Kidney (tissue), 22 donors: ENCODE data around the gene CSAD. TPM values are rescaled to one million over a fixed set of nuclear protein-coding genes. Genes with fewer than 3 reads are reported as not detected.
A peak's percentile ranks its signal among the peaks of the same experiment; 100 is the strongest.

Experiments
- DNase-seq, 5 donors: peaks; one replicate each; pipeline ENCODE4 v3.0.0-alpha.2; 2013 to 2020
- FAIRE-seq: peaks from 2 replicates; lab custom pipeline; 2012; peaks lifted over from hg19 to GRCh38; lab: Jason Lieb, UNC
- H3K27ac ChIP-seq, 2 donors: one replicate each; pipeline ENCODE4 v1.7.0; 2013; ENCODE audit warnings: low read depth in 2 of 2, low read length in 2 of 2, inconsistent platforms in 1 of 2
- H3K27me3 ChIP-seq: one replicate; pipeline ENCODE4 v1.7.1; 2013; ENCODE audit warnings: low read length, inconsistent platforms; ENCODE audit not compliant: control insufficient read depth, insufficient read depth
- H3K36me3 ChIP-seq, 3 donors: one replicate each; pipeline versions ENCODE4 v1.7.0 to v1.7.1; 2013; ENCODE audit warnings: low read length in 3 of 3, control low read depth in 1 of 3, inconsistent platforms in 1 of 3; ENCODE audit not compliant: insufficient read depth in 3 of 3, control insufficient read depth in 2 of 3
- H3K4me1 ChIP-seq, 3 donors: one replicate each; pipeline versions ENCODE4 v1.7.0 to v1.7.1; 2013; ENCODE audit warnings: low read length in 3 of 3, inconsistent platforms in 1 of 3, low read depth in 1 of 3; ENCODE audit not compliant: control insufficient read depth in 2 of 3, insufficient read depth in 2 of 3
- H3K4me3 ChIP-seq, 3 donors: one replicate each; pipeline versions ENCODE4 v1.7.0 to v1.8.1; 2013; ENCODE audit warnings: low read length in 3 of 3, control low read depth in 1 of 3, inconsistent platforms in 1 of 3
- H3K9ac ChIP-seq, 3 donors: one replicate each; pipeline versions ENCODE4 v1.7.0 to v1.7.1; 2013; ENCODE audit warnings: low read length in 3 of 3, control low read depth in 1 of 3, inconsistent platforms in 1 of 3
- H3K9me3 ChIP-seq, 3 donors: one replicate each; pipeline versions ENCODE4 v1.7.0 to v1.7.1; 2013; ENCODE audit warnings: low read length in 3 of 3, control low read depth in 1 of 3, inconsistent platforms in 1 of 3; ENCODE audit not compliant: control insufficient read depth in 2 of 3, insufficient read depth in 1 of 3
- CTCF ChIP-seq: IDR thresholded peaks from 3 replicates; pipeline ENCODE4 v1.5.1; 2012; ENCODE audit warnings: mild to moderate bottlenecking, moderate library complexity, borderline replicate concordance; ENCODE audit not compliant: insufficient read depth; ENCODE audit errors: extremely low read depth
- intact Hi-C: fragments of 100-400 bp; cut with DNase I; formaldehyde crosslinking; loops from one replicate; pipeline ENCODE4 v1.11.1; 2022
- long read RNA-seq, 10 donors: library from polyadenylated mRNA in 1 of 10; unstranded in 1 of 10; transcript quantifications; one replicate each; pipeline ENCODE4 v2.0.0 and lab custom pipeline, GENCODE V29; 2021 to 2026
- polyA plus RNA-seq: library from polyadenylated mRNA; stranded (reverse); fragments of 350-450 nt; fragmentation: Illumina TruSeq; extraction: RNeasy Lipid Tissue Mini Kit (QIAGEN cat#74804); gene quantifications from one replicate; pipeline ENCODE4 v1.2.3, GENCODE V29; 2014; ENCODE audit warnings: low read depth, low replicate concordance; ENCODE audit not compliant: insufficient read depth
- total RNA-seq: library from RNA; stranded (reverse); fragmentation: NEBNext Ultra II Directional; extraction: Animal tissue kit (Norgen Biotek cat#: 25700); gene quantifications from one replicate; pipeline ENCODE4 v1.2.1, GENCODE V29; 2021
- donor health status: control.
- donor health status: control.
- donor health status: control.
- donor health status: control.
- donor health status: control.
- donor health status: DM: yes; HTN: yes; CAD: no.
- donor health status: Normal renal cell carcinoma (clear cell type).

CSAD gene
- total RNA-seq: 39.1 TPM
- 24.0 TPM for polyA plus RNA-seq
- long read RNA-seq, donor 1: 0 reads
- long read RNA-seq, donor 2, partial matches to known transcripts: 0 of 2 reads
- long read RNA-seq, donor 2, other reads (novel, unspliced or antisense): 0 of 2 reads
- long read RNA-seq, donor 3, partial matches to known transcripts: 0 of 2 reads
- long read RNA-seq, donor 3, other reads (novel, unspliced or antisense): 0 of 2 reads
- long read RNA-seq, donor 4, partial matches to known transcripts: 0 of 1 reads
- long read RNA-seq, donor 4, other reads (novel, unspliced or antisense): 0 of 1 reads
- long read RNA-seq, donor 5, partial matches to known transcripts: 0 of 1 reads
- long read RNA-seq, donor 5, other reads (novel, unspliced or antisense): 0 of 1 reads
- long read RNA-seq, donor 6, partial matches to known transcripts: 0 of 1 reads
- long read RNA-seq, donor 6, other reads (novel, unspliced or antisense): 0 of 1 reads
- long read RNA-seq, donor 7, partial matches to known transcripts: 3 of 11 reads
- long read RNA-seq, donor 7, other reads (novel, unspliced or antisense): 8 of 11 reads
- long read RNA-seq, donor 8, partial matches to known transcripts: 5 of 5 reads
- long read RNA-seq, donor 8, other reads (novel, unspliced or antisense): 0 of 5 reads
- long read RNA-seq, donor 9: 0 reads
- long read RNA-seq, donor 10, partial matches to known transcripts: 6 of 8 reads
- long read RNA-seq, donor 10, other reads (novel, unspliced or antisense): 0 of 8 reads

GRCh38 chr12:53180220-53180930 is at the start of gene CSAD, which contains the start of gene ZNF740:
CSAD (minus strand) TSS chr12:53180925; CDS start chr12:53173470, 7,455 bp downstream.
ZNF740 (plus strand) TSS chr12:53180722; CDS start chr12:53181984, 1,262 bp downstream.
- FAIRE-seq: no peak

GRCh38 chr12:53230108-53230845 is 49.6 kb upstream of the CSAD start:
- H3K4me1 ChIP-seq: peaks cover 0 to 24% (median 7%) of the 10 kb centered on the region in 3 donors
- no peak for FAIRE-seq
- intact Hi-C loops: no loop called here
- H3K9me3 ChIP-seq: no peaks in the 10 kb centered on the region
- no peak overlapping the region for H3K9ac ChIP-seq
- H3K36me3 ChIP-seq: no peaks in the 10 kb centered on the region
- peak in 2 of 5 donors; percentile 55 to 93 for DNase-seq
- TF ChIP-seq CTCF: no peak
- H3K27ac ChIP-seq: no peak overlapping the region
- H3K27me3 ChIP-seq: no peaks in the 10 kb centered on the region
- no peak overlapping the region for H3K4me3 ChIP-seq

More at GRCh38 chr12:53180220-53180930, at the start of gene CSAD, which contains the start of gene ZNF740:
- H3K27me3 ChIP-seq: no peaks in the 10 kb centered on the region
- intact Hi-C loops: no loop called here
- TF ChIP-seq CTCF: no peak
- DNase-seq: peak; percentile 99 to 100 (median 99)
- H3K4me1 ChIP-seq: peaks cover 11 to 29% (median 26%) of the 10 kb centered on the region in 3 donors
- peak within 1 kb of the TSS; percentile 71 to 85 (median 72) for H3K4me3 ChIP-seq
- peak within 1 kb of the TSS; percentile 92 to 94 for H3K27ac ChIP-seq
- peak within 1 kb of the TSS; percentile 35 to 91 (median 66) for H3K9ac ChIP-seq
- H3K36me3 ChIP-seq: peaks cover 14 to 31% (median 14%) of the 10 kb centered on the region in 3 donors
- no peaks in the 10 kb centered on the region for H3K9me3 ChIP-seq

- H3K27me3 ChIP-seq: no peaks in the 10 kb centered on the region
- intact Hi-C loops: no loop called here
- FAIRE-seq: no peak
- peak in 1 of 5 donors; percentile 34 for DNase-seq
- no peak overlapping the region for H3K4me3 ChIP-seq
- H3K9ac ChIP-seq: no peak overlapping the region
- H3K36me3 ChIP-seq: no peaks in the 10 kb centered on the region
- TF ChIP-seq CTCF: no peak
- H3K9me3 ChIP-seq: no peaks in the 10 kb centered on the region
- no peak overlapping the region for H3K27ac ChIP-seq
- H3K4me1 ChIP-seq: peaks cover 0 to 31% (median 11%) of the 10 kb centered on the region in 3 donors
These were observed 48.7 kb upstream of the CSAD start for GRCh38 chr12:53229454-53229853.
